Retinal pigment epithelial cell (primary cell): ENCODE data around the gene ZNF70.

Experiments used
- DNase-seq: peaks from one replicate; pipeline ENCODE4 v3.0.0-alpha.2; 2010; ENCODE audit warnings: low read depth
- H3K4me3 ChIP-seq: 2 replicates; pipeline ENCODE4 v1.5.1; 2011; ENCODE audit warnings: mild to moderate bottlenecking, low read length, control low read depth, moderate library complexity
- TF ChIP-seq, protein P1 (sequence below): conservative IDR thresholded peaks from 2 replicates; pipeline ENCODE4 v1.5.1; 2011; ENCODE audit warnings: low read depth, low read length, control low read depth, inconsistent platforms

Gene ZNF70

DNA sequence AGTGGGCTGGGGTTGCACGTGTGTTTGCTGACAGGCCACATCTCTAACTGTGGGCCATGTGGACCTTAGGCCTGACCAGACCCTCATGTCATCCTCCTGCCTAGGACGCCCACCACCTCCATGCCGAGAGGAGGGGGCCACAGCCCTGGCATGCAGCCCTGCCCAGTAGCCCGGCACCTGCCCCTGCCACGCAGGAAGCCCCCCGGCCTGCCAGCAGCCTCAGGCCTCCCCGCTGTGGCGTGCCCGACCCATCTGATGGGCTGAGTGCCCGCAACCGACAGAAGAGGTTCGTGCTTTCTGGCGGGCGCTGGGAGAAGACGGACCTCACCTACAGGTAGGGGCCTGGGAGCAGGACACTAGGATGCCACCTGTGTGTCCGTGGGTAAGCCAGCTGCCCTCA lies 28.2 kb upstream of the ZNF70 start:
- no peak for DNase-seq
- H3K4me3 ChIP-seq, result no peak overlapping the region
- TF ChIP-seq, protein P1, sequence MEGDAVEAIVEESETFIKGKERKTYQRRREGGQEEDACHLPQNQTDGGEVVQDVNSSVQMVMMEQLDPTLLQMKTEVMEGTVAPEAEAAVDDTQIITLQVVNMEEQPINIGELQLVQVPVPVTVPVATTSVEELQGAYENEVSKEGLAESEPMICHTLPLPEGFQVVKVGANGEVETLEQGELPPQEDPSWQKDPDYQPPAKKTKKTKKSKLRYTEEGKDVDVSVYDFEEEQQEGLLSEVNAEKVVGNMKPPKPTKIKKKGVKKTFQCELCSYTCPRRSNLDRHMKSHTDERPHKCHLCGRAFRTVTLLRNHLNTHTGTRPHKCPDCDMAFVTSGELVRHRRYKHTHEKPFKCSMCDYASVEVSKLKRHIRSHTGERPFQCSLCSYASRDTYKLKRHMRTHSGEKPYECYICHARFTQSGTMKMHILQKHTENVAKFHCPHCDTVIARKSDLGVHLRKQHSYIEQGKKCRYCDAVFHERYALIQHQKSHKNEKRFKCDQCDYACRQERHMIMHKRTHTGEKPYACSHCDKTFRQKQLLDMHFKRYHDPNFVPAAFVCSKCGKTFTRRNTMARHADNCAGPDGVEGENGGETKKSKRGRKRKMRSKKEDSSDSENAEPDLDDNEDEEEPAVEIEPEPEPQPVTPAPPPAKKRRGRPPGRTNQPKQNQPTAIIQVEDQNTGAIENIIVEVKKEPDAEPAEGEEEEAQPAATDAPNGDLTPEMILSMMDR, result no peak

DNA sequence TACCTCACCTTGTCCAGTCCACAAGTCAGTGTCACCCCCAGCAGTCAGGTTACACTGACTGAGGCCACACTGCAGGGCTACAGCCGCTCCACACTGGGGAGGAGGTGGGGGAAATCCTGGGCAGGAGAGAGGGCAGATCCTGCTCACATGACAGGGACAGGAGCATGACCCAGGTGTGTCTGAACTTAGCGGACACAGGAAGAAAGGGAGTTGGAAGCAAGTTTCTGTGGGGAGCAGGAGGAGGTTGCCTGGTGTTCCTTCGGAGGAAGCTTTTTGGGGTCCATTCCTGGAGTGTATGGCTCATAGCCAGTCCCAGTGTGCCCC lies 27.6 kb upstream of the ZNF70 start:
- TF ChIP-seq, protein P1, result no peak
- no peak for DNase-seq
- H3K4me3 ChIP-seq, result no peak overlapping the region

DNA sequence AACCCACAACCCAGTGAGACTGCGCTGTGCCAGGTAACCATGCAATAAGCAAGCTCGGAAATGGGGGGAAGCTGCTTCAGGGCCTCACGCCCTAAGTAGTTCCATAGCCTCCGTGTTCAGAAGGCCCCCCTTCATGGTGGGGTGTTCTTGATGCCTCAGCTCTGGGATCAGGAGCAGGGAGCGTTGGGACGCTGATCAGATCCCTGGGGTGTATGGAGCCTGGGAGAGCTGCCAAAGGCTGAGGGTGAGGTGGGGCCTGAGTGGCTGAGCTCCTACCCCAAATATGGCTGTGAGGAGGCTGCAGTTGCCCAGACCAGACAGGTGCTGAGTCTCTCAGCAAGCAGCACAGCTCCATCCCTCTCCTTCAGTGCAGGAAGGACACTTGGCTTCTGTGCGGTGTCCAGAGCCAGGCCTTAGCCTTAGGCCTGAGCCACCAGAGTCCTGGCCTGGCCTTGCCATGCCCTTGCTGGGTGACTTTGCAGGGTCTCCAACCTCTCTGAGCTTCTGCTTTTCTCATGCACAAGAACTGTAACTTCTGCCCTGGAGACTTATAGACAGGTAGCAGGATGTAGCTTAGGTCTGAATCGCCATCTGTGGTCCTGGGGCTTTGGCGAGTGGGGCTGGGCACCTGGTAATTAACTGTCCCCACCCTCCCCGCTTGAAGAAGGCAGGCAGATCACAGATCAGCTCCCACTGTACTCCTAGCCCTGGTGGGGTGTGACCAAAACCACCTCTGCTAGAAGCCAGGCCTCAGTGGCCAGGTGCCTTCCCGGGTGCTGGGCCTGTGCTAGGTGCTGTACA lies 27.1 kb upstream of the ZNF70 start:
- H3K4me3 ChIP-seq, result no peak overlapping the region
- TF ChIP-seq, protein P1, result no peak
- no peak for DNase-seq

DNA sequence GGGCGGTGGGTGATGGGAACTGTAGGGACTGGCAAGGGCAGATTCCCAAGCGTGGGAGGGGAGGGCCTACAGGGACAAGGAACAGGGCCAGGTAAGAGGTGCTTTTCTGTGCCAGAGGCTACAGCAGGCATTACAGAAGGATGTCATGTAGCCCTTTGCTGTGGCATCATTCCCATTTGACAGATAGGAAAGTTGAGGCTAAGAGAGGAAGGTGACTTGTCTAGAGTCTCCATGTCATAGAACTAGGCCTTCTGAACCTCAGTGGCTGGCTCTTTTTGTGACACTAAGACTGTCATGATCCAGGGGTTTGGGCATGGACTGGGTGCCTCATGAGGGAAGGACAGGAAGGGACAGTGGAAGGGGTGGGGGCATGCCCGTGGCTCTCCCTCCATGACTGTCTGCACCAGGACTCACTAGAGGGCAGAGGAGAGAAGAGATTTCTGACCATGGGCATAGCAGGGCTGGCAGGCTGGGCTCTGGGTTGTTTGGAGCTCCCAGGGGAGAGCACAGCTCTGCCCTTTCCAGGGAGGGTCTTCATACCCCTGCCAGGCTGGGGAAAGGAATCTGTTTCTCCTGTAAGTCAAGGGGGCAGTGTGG lies 25.0 kb upstream of the ZNF70 start:
- no peak for DNase-seq
- no peak overlapping the region for H3K4me3 ChIP-seq
- TF ChIP-seq, protein P1, result no peak

DNA sequence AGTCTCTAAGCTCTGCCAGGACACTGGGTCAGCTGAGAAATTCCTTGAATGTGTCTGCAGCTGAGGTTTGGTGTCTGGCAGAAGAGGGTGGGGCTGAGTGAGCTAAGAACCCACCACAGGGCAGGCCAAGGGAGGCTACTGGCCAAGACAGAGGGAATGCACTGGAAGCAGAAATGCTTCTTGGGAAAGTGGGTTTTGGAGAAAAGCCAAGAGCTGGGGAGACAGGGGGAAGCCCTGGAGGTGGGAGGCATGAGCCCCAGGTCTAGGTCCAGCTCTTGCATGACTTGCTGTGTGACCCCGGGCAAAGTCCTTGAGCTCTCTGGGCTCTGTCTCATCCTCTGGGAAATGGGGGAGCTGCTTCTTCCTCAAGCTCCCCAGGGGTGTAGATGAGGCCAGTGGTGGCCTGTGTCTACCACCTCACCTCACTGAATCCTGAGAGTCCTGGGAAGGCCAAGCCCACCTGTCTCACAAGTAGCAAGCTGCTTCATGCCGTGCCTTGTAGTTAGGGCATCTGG lies 24.1 kb upstream of the ZNF70 start:
- TF ChIP-seq, protein P1, result no peak
- no peak overlapping the region for H3K4me3 ChIP-seq
- DNase-seq, result peak; percentile 76

DNA sequence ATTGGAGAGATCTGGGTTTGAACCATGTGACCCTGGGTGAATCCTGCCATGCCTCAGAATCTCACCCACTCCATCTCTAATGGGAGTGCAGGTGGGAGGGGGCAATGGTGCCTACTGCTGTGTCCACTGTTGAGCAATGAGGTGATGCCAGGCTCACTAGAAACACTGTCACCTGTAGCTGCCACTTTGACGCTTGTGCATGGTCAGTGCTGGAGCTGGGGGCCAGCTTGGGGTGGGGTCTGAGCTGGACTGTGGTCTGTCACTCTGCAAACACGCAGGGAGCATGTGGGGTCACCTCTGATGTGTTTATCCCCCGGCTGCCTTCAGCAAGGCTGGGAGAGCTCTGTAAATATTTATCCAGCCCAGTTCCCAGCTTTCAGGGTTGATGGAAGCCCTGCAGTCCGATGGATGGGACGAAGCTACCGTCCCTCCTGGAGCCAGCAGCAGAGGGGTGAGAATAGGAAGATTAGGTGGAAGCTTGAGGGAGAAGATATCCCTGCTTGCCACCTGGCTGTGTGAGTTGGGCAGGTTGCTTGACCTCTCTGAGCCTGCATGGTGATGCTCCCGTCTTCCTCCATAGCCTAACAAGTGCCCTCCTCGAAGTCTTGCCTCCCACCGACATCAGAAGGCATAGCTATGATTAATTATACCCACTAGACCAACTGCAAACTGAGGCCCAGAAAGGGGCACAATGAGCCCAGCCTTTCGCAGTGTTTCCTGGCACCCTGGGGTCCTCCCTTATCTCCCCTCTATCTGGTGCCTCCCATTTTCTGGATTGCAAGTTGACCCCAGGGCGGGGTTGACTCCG lies 23.4 kb upstream of the ZNF70 start:
- no peak for DNase-seq
- H3K4me3 ChIP-seq, result no peak overlapping the region
- TF ChIP-seq, protein P1, result no peak
